HFFc6 (cell line): ENCODE data around the gene MGAT4C. TPM values are rescaled to one million over a fixed set of nuclear protein-coding genes. Genes with fewer than 3 reads are reported as not detected.

ENCODE experiments used
- DNase-seq: peaks from one replicate; pipeline ENCODE4 v3.0.0-alpha.2; 2018
- H3K27ac Mint-ChIP-seq: 2 replicates; pipeline ENCODE4 v1.8.0; 2020; ENCODE audit warnings: mild to moderate bottlenecking, mixed read lengths
- H3K27me3 Mint-ChIP-seq: 2 replicates; pipeline ENCODE4 v1.8.0; 2021; ENCODE audit warnings: mild to moderate bottlenecking, moderate library complexity, mixed read lengths; ENCODE audit not compliant: insufficient read depth
- H3K36me3 Mint-ChIP-seq: 2 replicates; pipeline ENCODE4 v1.8.0; 2021; ENCODE audit warnings: low read depth, mixed read lengths
- H3K4me1 Mint-ChIP-seq: 2 replicates; pipeline ENCODE4 v1.8.0; 2020; ENCODE audit warnings: low read depth, mixed read lengths
- H3K4me3 Mint-ChIP-seq: 2 replicates; pipeline ENCODE4 v1.8.0; 2020; ENCODE audit warnings: mild to moderate bottlenecking, moderate library complexity, mixed read lengths
- H3K9me3 Mint-ChIP-seq: 2 replicates; pipeline ENCODE4 v1.8.0; 2020; ENCODE audit warnings: mild to moderate bottlenecking, mixed read lengths
- CTCF ChIP-seq: fragments of 200-600 bp; sonication (generic); IDR thresholded peaks from 2 replicates; pipeline ENCODE4 v1.5.0; 2021; ENCODE audit warnings: antibody characterized with exemption, mild to moderate bottlenecking
- total RNA-seq, 6 experiments: library from RNA; stranded (reverse); fragmentation: NEBNext Ultra II Directional; extraction: Animal tissue kit (Norgen Biotek cat#: 25700); gene quantifications; 2 replicates in 1 of 6; 3 replicates in 5 of 6; pipeline ENCODE4 v1.2.3, GENCODE V29; 2021

The MGAT4C gene
- total RNA-seq, 6 experiments from 2014 or later = not detected

DNA sequence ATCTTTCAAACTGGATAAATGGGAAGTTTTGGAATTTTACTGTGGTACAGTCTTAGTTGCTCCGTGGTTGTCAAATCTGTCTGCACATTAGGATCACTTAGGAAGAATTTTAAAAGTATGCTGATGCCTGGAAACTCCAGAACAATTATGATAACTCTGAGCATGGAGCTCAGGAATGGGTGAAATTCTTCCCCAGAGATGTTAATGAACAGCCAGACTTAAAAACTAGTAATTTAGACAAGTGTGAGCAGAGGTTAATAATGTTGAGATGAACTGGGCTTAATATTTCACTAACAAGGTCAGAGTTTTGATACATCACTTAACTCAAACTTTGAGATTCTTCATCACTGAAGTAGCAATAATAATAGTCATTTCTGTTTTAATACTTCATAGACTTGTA, 287.6 kb downstream of the MGAT4C start:
- no peak for DNase-seq
- H3K4me1 Mint-ChIP-seq = no peaks in the 10 kb centered on the region
- H3K36me3 Mint-ChIP-seq = no peaks in the 10 kb centered on the region
- H3K27ac Mint-ChIP-seq = no peak overlapping the region
- no peak for TF ChIP-seq CTCF
- no peak overlapping the region for H3K4me3 Mint-ChIP-seq
- peaks cover 6% of the 10 kb centered on the region for H3K9me3 Mint-ChIP-seq
- H3K27me3 Mint-ChIP-seq = no peaks in the 10 kb centered on the region

DNA sequence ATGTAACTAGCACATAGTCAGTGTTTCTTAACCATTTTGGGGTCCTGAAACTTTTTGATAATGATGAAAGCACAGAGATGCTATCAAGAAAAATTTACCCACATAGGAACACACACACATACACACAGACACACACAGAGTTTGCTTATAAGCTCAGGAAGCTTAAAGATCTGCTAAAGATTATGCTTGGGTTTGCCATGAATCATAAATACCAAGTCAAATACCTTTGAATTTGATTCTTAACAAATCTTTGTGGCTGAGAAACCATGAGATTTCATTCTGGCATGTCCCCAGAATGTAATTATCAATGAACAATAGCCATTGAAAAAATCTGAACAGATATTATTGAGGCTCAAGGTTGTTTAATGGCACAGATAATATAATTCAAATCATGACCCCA, 292.9 kb downstream of the MGAT4C start:
- Mint-ChIP-seq H3K4me3 (no peak overlapping the region), H3K36me3 (no peaks in the 10 kb centered on the region), H3K27ac (no peak overlapping the region), H3K27me3 (no peaks in the 10 kb centered on the region), H3K9me3 (peaks cover 14% of the 10 kb centered on the region), H3K4me1 (no peaks in the 10 kb centered on the region)
- no peak for TF ChIP-seq CTCF
- DNase-seq = no peak

DNA sequence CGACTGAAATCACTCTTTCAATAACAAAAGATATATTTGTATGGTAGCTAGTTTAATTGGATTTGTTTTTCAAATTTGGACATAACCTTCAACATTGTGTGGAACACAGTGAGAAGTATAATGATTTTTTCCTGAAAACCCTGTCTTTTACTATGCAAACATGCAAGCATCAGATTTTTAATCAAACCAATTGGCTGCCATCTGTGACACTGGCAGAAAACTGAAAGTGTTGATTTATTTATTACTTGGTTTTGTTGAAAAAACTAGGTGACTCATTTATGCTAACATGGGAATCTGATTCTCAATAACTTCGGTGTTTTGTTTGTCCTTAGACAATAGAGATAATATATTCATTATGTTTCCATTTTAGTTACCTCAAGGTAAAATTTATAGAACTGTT, 300.1 kb downstream of the MGAT4C start:
- Mint-ChIP-seq H3K27ac (no peak overlapping the region), H3K4me1 (no peaks in the 10 kb centered on the region), H3K4me3 (no peak overlapping the region), H3K27me3 (no peaks in the 10 kb centered on the region), H3K36me3 (no peaks in the 10 kb centered on the region), H3K9me3 (peaks cover 10% of the 10 kb centered on the region)
- TF ChIP-seq CTCF = no peak
- no peak for DNase-seq

- no peaks in the 10 kb centered on the region for H3K27me3 Mint-ChIP-seq
- H3K36me3 Mint-ChIP-seq = no peaks in the 10 kb centered on the region
- peaks cover 5% of the 10 kb centered on the region for H3K9me3 Mint-ChIP-seq
- H3K27ac Mint-ChIP-seq = no peak overlapping the region
- peak; percentile 54 for TF ChIP-seq CTCF
- no peaks in the 10 kb centered on the region for H3K4me1 Mint-ChIP-seq
- DNase-seq = no peak
- no peak overlapping the region for H3K4me3 Mint-ChIP-seq
Observed at GRCh38 chr12:85955127-85955526, 301.1 kb downstream of the MGAT4C start.

DNA sequence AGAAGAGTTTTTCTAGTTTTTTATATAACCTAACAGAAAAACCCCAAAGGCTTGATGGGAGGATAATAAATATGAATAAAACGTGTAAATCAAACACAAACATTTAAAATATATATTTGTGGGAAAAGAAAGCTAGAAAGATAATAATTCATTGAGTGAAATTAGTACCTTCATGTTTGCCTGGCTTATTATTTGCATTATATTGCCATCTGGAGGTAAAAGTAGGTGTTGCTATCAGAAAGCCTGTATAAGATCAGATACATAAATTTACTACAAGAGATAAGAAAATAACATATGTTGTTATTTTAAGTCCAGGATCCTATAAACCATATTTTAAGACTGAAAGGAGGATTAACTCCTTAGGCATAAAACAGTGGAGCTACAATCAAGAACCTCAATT, 304.4 kb downstream of the MGAT4C start:
- peaks cover 14% of the 10 kb centered on the region for H3K9me3 Mint-ChIP-seq
- TF ChIP-seq CTCF = peak; percentile 20; the same call in 1 of the 2 replicates
- no peak for DNase-seq
- H3K36me3 Mint-ChIP-seq = no peaks in the 10 kb centered on the region
- H3K27me3 Mint-ChIP-seq = peaks cover 2% of the 10 kb centered on the region; the same call in 1 of the 2 replicates
- no peak overlapping the region for H3K4me3 Mint-ChIP-seq
- no peaks in the 10 kb centered on the region for H3K4me1 Mint-ChIP-seq
- H3K27ac Mint-ChIP-seq = no peak overlapping the region

- Mint-ChIP-seq H3K27ac (no peak overlapping the region), H3K4me1 (no peaks in the 10 kb centered on the region), H3K9me3 (peaks cover 18% of the 10 kb centered on the region), H3K27me3 (peaks cover 2% of the 10 kb centered on the region; the same call in 1 of the 2 replicates), H3K4me3 (no peak overlapping the region), H3K36me3 (no peaks in the 10 kb centered on the region)
- DNase-seq = no peak
- TF ChIP-seq CTCF = no peak
Observed at GRCh38 chr12:85949253-85949652, 306.9 kb downstream of the MGAT4C start.
